D341Med (cell line): ENCODE data around the gene TBC1D22A.

Source experiments
- DNase-seq: peaks from one replicate; pipeline ENCODE4 v3.0.0; 2012; ENCODE audit warnings: low spot score

TBC1D22A gene

GRCh38 chr22:47219789-47220188, 457.3 kb downstream of the TBC1D22A start:
- DNase-seq: no peak

- no peak for DNase-seq
Measured at GRCh38 chr22:47220752-47221151, 458.3 kb downstream of the TBC1D22A start.

- DNase-seq: no peak
Measured at GRCh38 chr22:47221840-47222615, 459.6 kb downstream of the TBC1D22A start.
